ENCODE data around the gene BNC2.
A peak's percentile ranks its signal among the peaks of the same experiment; 100 is the strongest.

The BNC2 gene

GRCh38 chr9:16710888-16711287 lies 159.6 kb downstream of the BNC2 start:
- no peaks in the 10 kb centered on the region for H3K27me3 ChIP-seq (ENCODE audit: insufficient read depth, poor library complexity, severe bottlenecking)
- ATAC-seq (ENCODE audit: low read depth) (no peak), DNase-seq (ENCODE audit: low spot score) (no peak)
- TF ChIP-seq CTCF (IDR thresholded peaks at IDR 0.05; ENCODE audit: poor library complexity, severe bottlenecking) = no peak
- no peaks in the 10 kb centered on the region for H3K9me3 ChIP-seq (ENCODE audit: severe bottlenecking)
- no peaks in the 10 kb centered on the region for H3K36me3 ChIP-seq (ENCODE audit: low read depth)
- H3K27ac ChIP-seq (ENCODE audit: poor library complexity, severe bottlenecking) = no peak overlapping the region
- H3K4me1 ChIP-seq (ENCODE audit: insufficient read depth, poor library complexity, severe bottlenecking) = no peaks in the 10 kb centered on the region
- no peak overlapping the region for H3K4me3 ChIP-seq (ENCODE audit: severe bottlenecking)

GRCh38 chr9:16709924-16710323 lies 160.5 kb downstream of the BNC2 start:
- H3K36me3 ChIP-seq (ENCODE audit: low read depth) = no peaks in the 10 kb centered on the region
- no peak overlapping the region for H3K27ac ChIP-seq (ENCODE audit: poor library complexity, severe bottlenecking)
- no peak for DNase-seq (ENCODE audit: low spot score)
- peaks cover 7% of the 10 kb centered on the region for H3K4me1 ChIP-seq (ENCODE audit: insufficient read depth, poor library complexity, severe bottlenecking)
- H3K4me3 ChIP-seq (ENCODE audit: severe bottlenecking) = no peak overlapping the region
- H3K9me3 ChIP-seq (ENCODE audit: severe bottlenecking) = no peaks in the 10 kb centered on the region
- TF ChIP-seq CTCF (IDR thresholded peaks at IDR 0.05; ENCODE audit: poor library complexity, severe bottlenecking) = no peak
- no peak for ATAC-seq (ENCODE audit: low read depth)
- H3K27me3 ChIP-seq (ENCODE audit: insufficient read depth, poor library complexity, severe bottlenecking) = no peaks in the 10 kb centered on the region

GRCh38 chr9:16708656-16709435 lies 161.6 kb downstream of the BNC2 start:
- Histone ChIP-seq H3K4me3 (ENCODE audit: severe bottlenecking) (no peak overlapping the region), H3K27me3 (ENCODE audit: insufficient read depth, poor library complexity, severe bottlenecking) (no peaks in the 10 kb centered on the region), H3K27ac (ENCODE audit: poor library complexity, severe bottlenecking) (no peak overlapping the region), H3K4me1 (ENCODE audit: insufficient read depth, poor library complexity, severe bottlenecking) (peaks cover 10% of the 10 kb centered on the region), H3K9me3 (ENCODE audit: severe bottlenecking) (no peaks in the 10 kb centered on the region), H3K36me3 (ENCODE audit: low read depth) (no peaks in the 10 kb centered on the region)
- DNase-seq (ENCODE audit: low spot score) (no peak), ATAC-seq (ENCODE audit: low read depth) (no peak)
- no peak for TF ChIP-seq CTCF (IDR thresholded peaks at IDR 0.05; ENCODE audit: poor library complexity, severe bottlenecking)

- Histone ChIP-seq H3K9me3 (ENCODE audit: severe bottlenecking) (no peaks in the 10 kb centered on the region), H3K36me3 (ENCODE audit: low read depth) (no peaks in the 10 kb centered on the region), H3K4me1 (ENCODE audit: insufficient read depth, poor library complexity, severe bottlenecking) (peaks cover 10% of the 10 kb centered on the region), H3K27ac (ENCODE audit: poor library complexity, severe bottlenecking) (peak overlapping the region; percentile 52), H3K27me3 (ENCODE audit: insufficient read depth, poor library complexity, severe bottlenecking) (no peaks in the 10 kb centered on the region), H3K4me3 (ENCODE audit: severe bottlenecking) (no peak overlapping the region)
- TF ChIP-seq CTCF (IDR thresholded peaks at IDR 0.05; ENCODE audit: poor library complexity, severe bottlenecking) = no peak
- DNase-seq (ENCODE audit: low spot score) (no peak), ATAC-seq (ENCODE audit: low read depth) (peak; percentile 96)
Measured at GRCh38 chr9:16705111-16705604, 165.3 kb downstream of the BNC2 start.

All from RWPE2 (cell line).